K562 (cell line): Measurements from ENCODE around the gene SLC25A5. TPM values are rescaled to one million over a fixed set of nuclear protein-coding genes. Genes with fewer than 3 reads are reported as not detected.

ENCODE experiments used
- ATAC-seq: fragments of 200-7000 bp; cut with Tn5 transposase; 3 replicates; pipeline ENCODE4 v1.9.1; 2020; ENCODE audit warnings: moderate library complexity
- BruUV-seq: library from RNA; stranded (reverse); fragments of 400-500 nt; replicated peaks from 2 replicates; lab custom pipeline; 2021; lab: Mats Ljungman, UMichigan
- CTCF ChIA-PET: fragments of 300-600 bp; formaldehyde crosslinking; extraction: SDS; loops from one replicate; lab custom pipeline; 2021; ENCODE audit warnings: low intra/inter-chr PET ratio; lab: Yijun Ruan, JAX
- POLR2A ChIA-PET: fragments of 300-600, 350-650 bp; sonication (Branson Sonifier 250); formaldehyde crosslinking; extraction: SDS; loops from one replicate; lab custom pipeline; 2021; ENCODE audit warnings: antibody characterized with exemption, inconsistent platforms; lab: Yijun Ruan, JAX
- DNase-seq, 4 experiments: peaks; one replicate each; pipeline versions ENCODE4 v3.0.0 to v3.0.0-alpha.2; 2011 to 2018; ENCODE audit warnings: low spot score in 3 of 4, mixed read lengths in 3 of 4; ENCODE audit errors: extremely low read depth in 1 of 4
- FAIRE-seq: peaks from 2 replicates; lab custom pipeline; 2011; peaks lifted over from hg19 to GRCh38; lab: Jason Lieb, UNC
- H2AFZ ChIP-seq: 2 replicates; pipeline ENCODE4 v1.6.0; 2011; ENCODE audit warnings: low read depth, low read length, control low read depth, inconsistent platforms
- H3K27ac ChIP-seq: fragments of 200-600 bp; 3 replicates; pipeline ENCODE4 v1.8.0; 2011; ENCODE audit warnings: low read depth, mild to moderate bottlenecking, control low read depth, inconsistent platforms, low read length, moderate library complexity, mixed read lengths; ENCODE audit errors: extremely low read depth
- H3K27me3 ChIP-seq, 2 experiments: fragments of 300-600 bp in 1 of 2; 2 replicates in 1 of 2; 3 replicates in 1 of 2; pipeline versions ENCODE4 v1.6.0 to v1.8.0; 2011; ENCODE audit warnings: inconsistent platforms in 2 of 2, low read length in 2 of 2, mild to moderate bottlenecking in 1 of 2, mixed read lengths in 1 of 2, moderate library complexity in 1 of 2; ENCODE audit not compliant: control insufficient read depth in 2 of 2, insufficient read depth in 2 of 2
- H3K36me3 ChIP-seq: fragments of 300-600 bp; 3 replicates; pipeline ENCODE4 v1.8.0; 2011; ENCODE audit warnings: mild to moderate bottlenecking, low read length, inconsistent platforms; ENCODE audit not compliant: control insufficient read depth, insufficient read depth
- H3K4me1 ChIP-seq, 2 experiments: fragments of 200-600 bp in 1 of 2; replicated peaks in 1 of 2; 2 replicates in 1 of 2; 3 replicates in 1 of 2; pipeline versions ENCODE4 v1.5.1 to v1.8.0; 2011; ENCODE audit warnings: inconsistent platforms in 2 of 2, low read length in 2 of 2, mild to moderate bottlenecking in 1 of 2, mixed read lengths in 1 of 2, moderate library complexity in 1 of 2; ENCODE audit not compliant: control insufficient read depth in 2 of 2, insufficient read depth in 2 of 2
- H3K4me2 ChIP-seq: 2 replicates; pipeline ENCODE4 v1.6.1; 2011; ENCODE audit warnings: low read length, control low read depth, inconsistent platforms, mixed read lengths; ENCODE audit not compliant: insufficient read depth
- H3K4me3 ChIP-seq: fragments of 200-600 bp; sonication (generic), shearing (Covaris generic); 2 replicates; pipeline ENCODE4 v1.5.1; 2016; ENCODE audit warnings: control low read depth, inconsistent platforms
- H3K79me2 ChIP-seq: fragments of 200-600 bp; 3 replicates; pipeline ENCODE4 v1.8.0; 2011; ENCODE audit warnings: low read length, inconsistent platforms; ENCODE audit not compliant: control insufficient read depth, insufficient read depth
- H3K9ac ChIP-seq, 2 experiments: 2 replicates each; pipeline versions ENCODE4 v1.6.0 to v1.6.1; 2011; ENCODE audit warnings: low read depth in 2 of 2, low read length in 2 of 2, control low read depth in 1 of 2, inconsistent platforms in 1 of 2, mild to moderate bottlenecking in 1 of 2, mixed read lengths in 1 of 2; ENCODE audit not compliant: insufficient read depth in 1 of 2
- H3K9me1 ChIP-seq: one replicate; pipeline ENCODE4 v1.6.0; 2011; ENCODE audit warnings: inconsistent platforms, mild to moderate bottlenecking, low read length, moderate library complexity; ENCODE audit not compliant: control insufficient read depth, insufficient read depth
- H3K9me3 ChIP-seq: replicated peaks from 2 replicates; pipeline ENCODE4 v1.5.1; 2011; ENCODE audit warnings: low read depth, low read length, inconsistent platforms; ENCODE audit not compliant: control insufficient read depth, insufficient read depth
- H4K20me1 ChIP-seq: replicated peaks from 2 replicates; pipeline ENCODE4 v1.6.1; 2011; ENCODE audit warnings: low read length, inconsistent platforms, mixed read lengths; ENCODE audit not compliant: control insufficient read depth, insufficient read depth
- HDAC3 ChIP-seq: fragments of 450-650 bp; IDR thresholded peaks from 2 replicates; pipeline ENCODE4 v1.6.1; 2018; ENCODE audit warnings: borderline replicate concordance, mild to moderate bottlenecking, moderate library complexity; ENCODE audit not compliant: partially characterized antibody
- HOXB6 ChIP-seq: fragments of 250-450 bp; sonication (Bioruptor Pico); IDR thresholded peaks from 2 replicates; pipeline ENCODE4 v1.5.1; 2022; ENCODE audit warnings: mild to moderate bottlenecking, borderline replicate concordance
- NFYB ChIP-seq: IDR thresholded peaks from 2 replicates; pipeline ENCODE4 v1.6.1; 2011; ENCODE audit warnings: mild to moderate bottlenecking, moderate library complexity; ENCODE audit not compliant: insufficient read length; ENCODE audit errors: extremely low read depth
- PPARD ChIP-seq: fragments of 250-450 bp; sonication (Bioruptor Pico); IDR thresholded peaks from 2 replicates; pipeline ENCODE4 v1.8.0; 2022; ENCODE audit warnings: inconsistent platforms, mild to moderate bottlenecking, moderate library complexity
- RHOXF2B ChIP-seq: fragments of 250-450 bp; sonication (Bioruptor Pico); conservative IDR thresholded peaks from 2 replicates; pipeline ENCODE4 v1.5.1; 2021
- ZNF586 ChIP-seq: fragments of 450-650 bp; formaldehyde crosslinking; conservative IDR thresholded peaks from 2 replicates; pipeline ENCODE4 v1.4.0; 2020; ENCODE audit warnings: mild to moderate bottlenecking, moderate library complexity
- WGBS: fragments of 100-300 bp; shearing (Covaris generic); methylation state at CpG from one replicate; pipeline ENCODE4 v1.1.6; 2016; ENCODE audit warnings: low coverage, mixed read lengths; ENCODE audit not compliant: insufficient coverage; ENCODE audit errors: missing lambda C conversion rate; 5-methylcytosine and 5-hydroxymethylcytosine counted together
- in situ Hi-C: fragments of 300-500 bp; cut with MboI; formaldehyde crosslinking; loops from 4 replicates; pipeline ENCODE4 v1.15.0; 2018; ENCODE audit warnings: inconsistent platforms, mixed read lengths
- intact Hi-C: fragments of 100-400 bp; cut with micrococcal nuclease; formaldehyde crosslinking; loops from 2 replicates; pipeline ENCODE4 v1.14.2; 2022
- polyA plus RNA-seq, 8 experiments: library from polyadenylated mRNA; depleted of rRNA in 4 of 8; stranded (reverse) in 5 of 8; unstranded in 3 of 8; fragments of >200 nt; fragmentation: Nextera tagmentation in 2 of 8; fragmentation: Illumina TruSeq in 1 of 8; extraction: Ambion mirVana in 2 of 8; extraction: Trizol in 1 of 8; gene quantifications; 2 replicates each; pipeline versions ENCODE4 v1.2.1 to v1.2.3, GENCODE V29; 2011 to 2014; ENCODE audit warnings: inconsistent platforms in 1 of 8, missing spikeins in 1 of 8
- total RNA-seq, 7 experiments: library from RNA; depleted of rRNA in 6 of 7; stranded (reverse); fragments of >200 nt in 6 of 7; fragmentation: Illumina TruSeq in 2 of 7; extraction: Trizol in 2 of 7; gene quantifications; 2 replicates each; pipeline versions ENCODE4 v1.2.1 to v1.2.3, GENCODE V29; 2011 to 2021; ENCODE audit warnings: low replicate concordance in 1 of 7
- TF ChIP-seq, protein P1 (sequence below), 2 experiments: IDR thresholded peaks; 2 replicates each; pipeline ENCODE4 v1.6.1; 2012; ENCODE audit warnings: improper control_type of control experiment in 2 of 2, low read depth in 2 of 2, low read length in 2 of 2, borderline replicate concordance in 1 of 2
- TF ChIP-seq, protein P2 (sequence below): fragments of 450-650 bp; IDR thresholded peaks from 2 replicates; pipeline ENCODE4 v1.6.1; 2016
- TF ChIP-seq, protein P3 (sequence below), 2 experiments: IDR thresholded peaks in 1 of 2; conservative IDR thresholded peaks in 1 of 2; 2 replicates each; pipeline ENCODE4 v1.6.1; 2016; ENCODE audit warnings: low read depth in 2 of 2, mild to moderate bottlenecking in 1 of 2, missing compliant biosample characterization in 1 of 2, missing genetic modification characterization in 1 of 2, moderate library complexity in 1 of 2
- TF ChIP-seq, protein P4 (sequence below): fragments of 450-650 bp; formaldehyde crosslinking; IDR thresholded peaks from 2 replicates; pipeline ENCODE4 v1.4.0; 2020; ENCODE audit warnings: mild to moderate bottlenecking, moderate library complexity
- TF ChIP-seq, protein P5 (sequence below): sonication (generic); formaldehyde crosslinking; IDR thresholded peaks from 2 replicates; pipeline ENCODE4 v1.5.0; 2020; ENCODE audit warnings: missing genetic modification reagents

Gene SLC25A5
- total and polyA plus RNA-seq, 9 of the 15 experiments (the other 6 are each of a cell fraction or from before 2014, with no cell fraction given), result 470 to 5,247 (median 596) TPM

DNA sequence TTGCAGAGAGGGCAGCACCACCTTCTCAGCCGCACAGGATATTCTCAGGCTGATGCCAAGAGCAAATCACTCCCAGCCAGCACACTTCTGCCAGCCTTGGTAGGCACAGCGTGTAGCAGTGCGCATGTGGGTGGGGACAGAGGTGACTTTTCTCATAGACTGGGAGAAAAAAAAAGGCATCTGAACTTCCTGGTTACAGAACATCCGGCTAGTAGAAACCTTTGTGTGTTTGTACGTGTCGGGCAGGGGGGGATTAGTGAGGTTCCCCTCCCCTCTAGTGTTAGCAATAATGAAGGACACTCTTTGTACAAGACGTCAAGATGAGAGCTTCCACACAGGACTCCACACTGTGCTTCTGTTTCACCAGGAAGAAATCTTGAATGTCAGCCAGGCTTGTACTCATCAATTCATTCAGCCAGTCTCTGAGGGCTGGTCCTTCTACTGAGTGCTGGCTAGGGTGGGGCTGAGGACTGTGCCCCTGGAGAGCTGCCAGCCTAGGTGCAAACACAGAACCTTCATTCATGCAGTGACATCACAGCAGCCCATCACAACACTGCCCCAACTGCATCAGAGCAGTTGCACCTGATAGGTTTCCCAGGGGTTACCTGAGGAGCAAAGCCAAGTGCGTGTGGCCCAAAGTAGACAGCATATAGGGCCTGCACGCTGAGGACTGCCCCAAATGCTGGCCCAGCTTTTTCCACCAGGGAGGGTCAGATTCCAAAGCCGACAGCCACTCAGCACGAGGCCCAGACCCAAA is 34.7 kb downstream of the SLC25A5 start:
- in situ Hi-C loops, result no loop called here
- TF ChIP-seq, protein P1, sequence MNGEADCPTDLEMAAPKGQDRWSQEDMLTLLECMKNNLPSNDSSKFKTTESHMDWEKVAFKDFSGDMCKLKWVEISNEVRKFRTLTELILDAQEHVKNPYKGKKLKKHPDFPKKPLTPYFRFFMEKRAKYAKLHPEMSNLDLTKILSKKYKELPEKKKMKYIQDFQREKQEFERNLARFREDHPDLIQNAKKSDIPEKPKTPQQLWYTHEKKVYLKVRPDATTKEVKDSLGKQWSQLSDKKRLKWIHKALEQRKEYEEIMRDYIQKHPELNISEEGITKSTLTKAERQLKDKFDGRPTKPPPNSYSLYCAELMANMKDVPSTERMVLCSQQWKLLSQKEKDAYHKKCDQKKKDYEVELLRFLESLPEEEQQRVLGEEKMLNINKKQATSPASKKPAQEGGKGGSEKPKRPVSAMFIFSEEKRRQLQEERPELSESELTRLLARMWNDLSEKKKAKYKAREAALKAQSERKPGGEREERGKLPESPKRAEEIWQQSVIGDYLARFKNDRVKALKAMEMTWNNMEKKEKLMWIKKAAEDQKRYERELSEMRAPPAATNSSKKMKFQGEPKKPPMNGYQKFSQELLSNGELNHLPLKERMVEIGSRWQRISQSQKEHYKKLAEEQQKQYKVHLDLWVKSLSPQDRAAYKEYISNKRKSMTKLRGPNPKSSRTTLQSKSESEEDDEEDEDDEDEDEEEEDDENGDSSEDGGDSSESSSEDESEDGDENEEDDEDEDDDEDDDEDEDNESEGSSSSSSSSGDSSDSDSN (IDR thresholded peaks at IDR 0.05; ENCODE audit: borderline replicate concordance in 1 of 2, low read depth in 2 of 2, low read length in 2 of 2), result no peak
- TF ChIP-seq, protein P2, sequence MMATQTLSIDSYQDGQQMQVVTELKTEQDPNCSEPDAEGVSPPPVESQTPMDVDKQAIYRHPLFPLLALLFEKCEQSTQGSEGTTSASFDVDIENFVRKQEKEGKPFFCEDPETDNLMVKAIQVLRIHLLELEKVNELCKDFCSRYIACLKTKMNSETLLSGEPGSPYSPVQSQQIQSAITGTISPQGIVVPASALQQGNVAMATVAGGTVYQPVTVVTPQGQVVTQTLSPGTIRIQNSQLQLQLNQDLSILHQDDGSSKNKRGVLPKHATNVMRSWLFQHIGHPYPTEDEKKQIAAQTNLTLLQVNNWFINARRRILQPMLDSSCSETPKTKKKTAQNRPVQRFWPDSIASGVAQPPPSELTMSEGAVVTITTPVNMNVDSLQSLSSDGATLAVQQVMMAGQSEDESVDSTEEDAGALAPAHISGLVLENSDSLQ, result no peak
- TF ChIP-seq NFYB (no peak), PPARD (CRISPR knock-in tag) (no peak), HDAC3 (no peak), RHOXF2B (no peak), ZNF586 (CRISPR knock-in tag) (no peak), HOXB6 (CRISPR knock-in tag) (no peak)
- TF ChIP-seq, protein P3, sequence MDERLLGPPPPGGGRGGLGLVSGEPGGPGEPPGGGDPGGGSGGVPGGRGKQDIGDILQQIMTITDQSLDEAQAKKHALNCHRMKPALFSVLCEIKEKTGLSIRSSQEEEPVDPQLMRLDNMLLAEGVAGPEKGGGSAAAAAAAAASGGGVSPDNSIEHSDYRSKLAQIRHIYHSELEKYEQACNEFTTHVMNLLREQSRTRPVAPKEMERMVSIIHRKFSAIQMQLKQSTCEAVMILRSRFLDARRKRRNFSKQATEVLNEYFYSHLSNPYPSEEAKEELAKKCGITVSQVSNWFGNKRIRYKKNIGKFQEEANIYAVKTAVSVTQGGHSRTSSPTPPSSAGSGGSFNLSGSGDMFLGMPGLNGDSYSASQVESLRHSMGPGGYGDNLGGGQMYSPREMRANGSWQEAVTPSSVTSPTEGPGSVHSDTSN (CRISPR knock-in tag; IDR thresholded peaks at IDR 0.05; ENCODE audit: low read depth), result no peak
- TF ChIP-seq, protein P3 (tag; conservative IDR thresholded peaks at IDR 0.05; ENCODE audit: low read depth), result no peak
- TF ChIP-seq, protein P4, sequence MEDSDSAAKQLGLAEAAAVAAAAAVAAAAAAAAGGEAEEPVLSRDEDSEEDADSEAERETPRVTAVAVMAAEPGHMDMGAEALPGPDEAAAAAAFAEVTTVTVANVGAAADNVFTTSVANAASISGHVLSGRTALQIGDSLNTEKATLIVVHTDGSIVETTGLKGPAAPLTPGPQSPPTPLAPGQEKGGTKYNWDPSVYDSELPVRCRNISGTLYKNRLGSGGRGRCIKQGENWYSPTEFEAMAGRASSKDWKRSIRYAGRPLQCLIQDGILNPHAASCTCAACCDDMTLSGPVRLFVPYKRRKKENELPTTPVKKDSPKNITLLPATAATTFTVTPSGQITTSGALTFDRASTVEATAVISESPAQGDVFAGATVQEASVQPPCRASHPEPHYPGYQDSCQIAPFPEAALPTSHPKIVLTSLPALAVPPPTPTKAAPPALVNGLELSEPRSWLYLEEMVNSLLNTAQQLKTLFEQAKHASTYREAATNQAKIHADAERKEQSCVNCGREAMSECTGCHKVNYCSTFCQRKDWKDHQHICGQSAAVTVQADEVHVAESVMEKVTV (CRISPR knock-in tag), result no peak
- TF ChIP-seq, protein P5, sequence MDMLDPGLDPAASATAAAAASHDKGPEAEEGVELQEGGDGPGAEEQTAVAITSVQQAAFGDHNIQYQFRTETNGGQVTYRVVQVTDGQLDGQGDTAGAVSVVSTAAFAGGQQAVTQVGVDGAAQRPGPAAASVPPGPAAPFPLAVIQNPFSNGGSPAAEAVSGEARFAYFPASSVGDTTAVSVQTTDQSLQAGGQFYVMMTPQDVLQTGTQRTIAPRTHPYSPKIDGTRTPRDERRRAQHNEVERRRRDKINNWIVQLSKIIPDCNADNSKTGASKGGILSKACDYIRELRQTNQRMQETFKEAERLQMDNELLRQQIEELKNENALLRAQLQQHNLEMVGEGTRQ, result no peak

More for the DNA sequence above, 34.7 kb downstream of the SLC25A5 start:
- Histone ChIP-seq H3K27me3 (no peaks in the 10 kb centered on the region; a peak in 1 of 5 replicates), H4K20me1 (no peaks in the 10 kb centered on the region), H3K9me3 (no peaks in the 10 kb centered on the region), H3K9ac (no peak overlapping the region), H2AFZ (no peak overlapping the region), H3K4me3 (no peak overlapping the region), H3K9me1 (no peaks in the 10 kb centered on the region), H3K27ac (no peak overlapping the region), H3K36me3 (no peaks in the 10 kb centered on the region), H3K4me1 (no peaks in the 10 kb centered on the region; a peak in 1 of 5 replicates), H3K79me2 (no peaks in the 10 kb centered on the region), H3K4me2 (no peak overlapping the region)
- no peak for ATAC-seq
- ChIA-PET POLR2A (no interaction called here), CTCF (no interaction called here)
- no peak for FAIRE-seq
- no TSS peak for BruUV-seq
- DNase-seq, result no peak
- intact Hi-C loops, result no loop called here
- WGBS, result 26% methylated on average over 6 of the region's 11 CpGs
